NCI-H2107 (cell line): ENCODE measurements around the gene CNNM4.

Source experiments
- DNase-seq: peaks from one replicate; lab custom pipeline; 2025; lab: John Stamatoyannopoulos, UW

CNNM4 gene

DNA sequence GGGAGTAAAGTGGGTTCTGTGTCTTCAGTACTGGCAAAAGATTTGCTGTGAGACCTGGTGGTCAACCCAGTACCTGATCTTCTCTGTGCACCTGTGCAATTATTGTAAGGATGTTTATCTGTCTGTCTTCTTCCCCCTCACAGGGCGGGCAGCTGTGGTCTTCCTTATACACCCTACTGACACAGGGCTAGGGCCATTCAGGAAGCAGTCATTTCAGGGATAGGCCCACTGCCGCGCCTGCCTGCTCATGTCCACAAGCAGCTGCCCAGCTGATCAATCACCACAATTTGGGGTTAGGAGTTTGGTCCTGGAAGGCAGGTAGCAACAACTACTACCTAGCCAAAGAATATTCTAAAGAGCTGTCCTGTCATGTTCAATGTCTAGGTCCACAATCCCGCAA lies 1.2 kb upstream of the CNNM4 start:
- DNase-seq, result no peak

DNA sequence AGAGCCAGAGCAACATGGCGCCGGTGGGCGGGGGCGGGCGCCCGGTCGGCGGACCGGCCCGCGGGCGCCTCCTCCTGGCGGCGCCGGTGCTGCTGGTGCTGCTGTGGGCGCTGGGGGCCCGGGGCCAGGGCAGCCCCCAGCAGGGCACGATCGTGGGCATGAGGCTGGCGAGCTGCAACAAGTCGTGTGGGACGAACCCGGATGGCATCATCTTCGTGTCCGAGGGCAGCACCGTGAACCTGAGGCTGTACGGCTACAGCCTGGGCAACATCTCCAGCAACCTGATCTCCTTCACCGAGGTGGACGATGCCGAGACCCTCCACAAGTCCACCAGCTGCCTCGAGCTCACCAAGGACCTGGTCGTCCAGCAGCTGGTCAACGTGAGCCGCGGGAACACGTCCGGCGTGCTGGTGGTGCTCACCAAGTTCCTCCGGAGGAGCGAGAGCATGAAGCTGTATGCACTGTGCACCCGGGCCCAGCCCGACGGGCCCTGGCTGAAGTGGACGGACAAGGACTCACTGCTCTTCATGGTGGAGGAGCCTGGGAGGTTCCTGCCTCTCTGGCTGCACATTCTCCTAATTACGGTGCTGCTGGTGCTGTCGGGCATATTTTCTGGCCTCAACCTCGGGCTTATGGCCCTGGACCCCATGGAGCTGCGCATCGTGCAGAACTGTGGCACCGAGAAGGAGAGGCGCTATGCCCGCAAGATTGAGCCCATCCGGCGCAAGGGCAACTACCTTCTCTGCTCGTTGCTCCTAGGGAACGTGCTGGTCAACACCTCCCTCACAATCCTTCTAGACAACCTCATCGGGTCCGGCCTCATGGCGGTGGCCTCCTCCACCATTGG lies 507 bp downstream of the CNNM4 start:
- no peak for DNase-seq

DNA sequence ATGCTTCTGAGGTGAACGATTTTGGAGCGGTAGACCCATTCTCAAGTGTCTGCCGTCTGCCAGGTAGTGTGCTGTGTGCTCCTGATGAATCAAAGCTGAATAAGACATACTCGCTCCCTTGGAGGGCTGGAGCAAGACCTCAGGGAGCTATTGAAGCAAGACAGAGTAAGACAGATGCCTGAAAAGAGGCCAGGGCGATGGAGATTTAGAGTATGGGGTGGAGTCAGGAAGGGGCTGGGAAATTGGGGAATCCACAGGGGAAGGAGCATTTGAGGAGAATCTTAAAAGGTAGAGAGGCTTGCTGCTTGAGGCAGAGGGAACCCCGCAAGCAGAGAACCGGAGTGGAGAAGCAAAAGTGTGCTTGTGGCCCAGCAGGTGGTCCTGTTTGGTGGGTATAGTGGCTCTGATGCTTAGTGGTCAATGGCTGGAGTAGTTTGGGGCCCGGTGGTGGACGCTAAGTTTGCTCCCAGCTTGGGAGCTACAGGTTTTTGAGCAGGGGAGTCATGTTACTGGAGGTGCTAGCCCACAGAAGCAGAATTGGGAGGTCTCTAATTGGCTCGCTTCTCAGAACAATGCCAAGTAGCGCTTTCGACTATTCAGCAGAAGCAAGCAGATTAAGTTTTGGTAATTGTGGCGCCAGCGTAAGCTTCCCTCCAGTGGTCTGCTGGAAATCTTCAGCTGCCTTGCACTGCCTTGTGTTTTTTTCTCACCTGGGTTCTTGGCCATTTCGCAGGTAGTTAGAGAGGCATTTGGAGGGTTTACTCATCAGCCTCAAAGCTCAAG lies 2.0 kb downstream of the CNNM4 start:
- DNase-seq, result no peak

DNA sequence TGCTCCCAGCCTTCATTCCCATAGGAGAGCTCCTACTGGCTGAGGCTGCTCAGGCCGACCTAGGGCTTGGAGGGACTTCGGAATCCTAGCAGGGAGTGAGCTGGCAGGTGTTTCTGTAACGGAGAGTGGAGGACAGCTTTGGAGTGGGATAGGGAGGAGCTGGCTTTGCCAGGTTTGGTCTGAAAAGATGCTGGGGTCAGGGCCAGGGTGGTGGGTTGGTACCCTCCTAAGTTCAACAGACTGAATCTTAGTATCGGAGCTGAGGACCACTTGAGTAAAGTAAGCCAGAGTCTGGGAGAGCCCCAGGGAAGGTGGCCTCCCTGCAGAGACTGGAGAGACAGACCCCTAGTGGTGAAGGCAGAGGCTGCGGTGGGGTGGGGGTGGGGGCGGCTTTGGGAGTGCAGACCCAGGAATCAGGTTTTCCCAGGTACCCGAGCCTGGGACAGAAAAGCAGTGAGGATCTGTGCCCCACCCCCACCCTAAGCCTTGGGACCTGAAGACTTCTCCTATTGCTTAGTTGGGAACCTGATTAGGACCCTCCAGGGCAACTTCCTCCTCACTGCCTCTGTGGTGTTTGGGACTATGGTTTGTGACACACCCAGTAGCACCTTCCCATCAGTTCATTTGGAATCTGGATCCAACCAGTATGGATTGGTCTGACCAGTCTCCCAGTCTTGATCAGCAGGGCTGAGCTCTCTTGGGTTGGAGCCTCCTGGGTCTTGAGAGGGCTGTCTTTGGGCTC lies 3.0 kb downstream of the CNNM4 start:
- DNase-seq, result no peak

DNA sequence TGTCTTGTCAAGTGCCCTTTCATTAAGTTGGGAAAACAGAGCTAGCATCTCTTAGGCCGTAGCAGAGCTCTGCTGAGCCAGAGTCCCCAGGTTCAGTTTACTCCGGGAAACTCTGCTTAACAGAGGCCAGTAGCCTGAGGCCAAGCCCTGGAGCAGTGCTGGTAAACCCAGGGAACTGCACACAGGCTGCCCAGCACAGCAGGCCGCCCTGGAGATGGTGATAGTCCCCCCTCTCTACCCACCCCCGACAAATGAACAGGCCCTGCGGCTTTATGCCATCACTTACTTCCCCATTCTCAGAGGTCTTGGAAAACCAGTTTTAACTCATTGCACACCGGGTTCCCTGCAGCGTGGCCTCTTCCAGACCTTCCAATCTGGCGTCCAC lies 3.5 kb downstream of the CNNM4 start:
- no peak for DNase-seq

DNA sequence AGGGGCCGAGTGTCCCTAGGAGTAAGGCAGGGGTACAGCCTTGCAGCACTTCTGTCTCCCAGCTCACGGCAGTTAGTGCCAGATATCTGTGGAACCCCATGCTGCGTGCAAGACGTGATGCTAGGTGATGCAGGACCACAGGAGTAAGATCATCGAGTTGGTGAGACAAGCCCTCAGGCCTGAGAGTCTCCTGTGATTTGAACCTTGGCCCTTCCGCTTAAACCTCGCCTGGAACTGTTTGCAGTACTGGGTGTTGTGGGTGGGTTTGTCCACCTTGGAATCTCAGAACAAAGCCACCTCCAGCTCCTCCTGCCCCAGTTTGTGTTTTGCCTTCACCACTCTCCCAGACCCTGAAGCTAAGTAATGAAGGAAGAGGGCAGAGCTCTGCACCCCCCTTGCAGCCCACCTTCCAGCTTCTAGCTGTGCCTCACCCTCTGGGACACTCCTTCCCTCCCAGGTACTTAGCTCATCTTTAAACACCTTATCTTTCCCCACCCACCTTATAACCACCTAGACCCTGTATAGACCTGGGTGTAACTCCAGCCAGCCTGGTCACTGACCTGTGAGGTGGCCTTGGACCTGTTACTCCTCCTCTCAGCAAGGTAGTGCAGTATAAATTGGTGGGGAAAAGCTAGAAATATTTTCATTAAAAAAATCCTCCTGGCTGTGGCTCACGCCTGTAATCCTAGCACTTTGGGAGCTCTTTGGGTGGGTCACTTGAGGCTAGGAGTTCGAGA lies 6.6 kb downstream of the CNNM4 start:
- DNase-seq, result no peak

DNA sequence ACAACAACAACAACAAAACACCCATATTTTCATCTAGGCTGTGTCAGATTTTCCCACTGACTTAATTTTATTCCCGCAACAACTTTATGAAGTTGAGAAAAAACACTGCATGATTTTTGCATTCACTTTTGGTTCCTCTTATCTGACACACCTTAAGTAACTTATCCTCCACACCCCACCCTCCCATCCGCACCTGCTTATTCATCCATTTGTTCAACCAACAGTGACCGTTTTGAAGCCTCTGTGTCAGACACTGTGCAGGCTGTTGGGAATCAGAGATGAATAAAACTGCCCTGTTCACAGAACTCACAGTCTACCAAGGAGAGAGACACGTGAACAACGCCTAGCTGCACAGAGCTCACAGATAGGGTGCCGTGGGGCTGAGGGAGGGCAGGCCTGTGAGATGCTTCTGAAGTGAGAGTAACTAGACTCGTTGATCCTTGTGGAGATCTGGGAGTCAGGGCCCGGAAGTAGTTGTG lies 7.4 kb downstream of the CNNM4 start:
- DNase-seq, result no peak

DNA sequence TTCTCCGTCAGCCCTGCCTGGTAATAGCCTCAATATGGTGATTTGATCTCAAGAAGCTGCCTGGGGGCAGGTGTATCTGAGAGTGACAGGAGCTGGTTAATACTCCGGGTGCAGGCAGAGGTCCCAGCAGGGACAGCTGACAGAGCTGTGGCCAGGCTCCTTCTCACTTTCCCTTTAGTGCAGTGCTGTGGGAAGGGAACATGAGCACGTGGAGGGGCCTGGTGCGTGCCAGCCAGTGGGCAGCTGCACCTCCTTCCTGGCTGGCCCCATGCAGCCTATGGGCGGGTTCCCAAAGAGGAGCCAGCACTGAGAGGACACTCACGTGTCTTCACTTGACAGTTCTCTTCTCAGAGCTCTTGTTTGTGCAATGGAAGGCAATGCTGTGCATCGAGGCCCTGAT lies 9.1 kb downstream of the CNNM4 start:
- DNase-seq, result no peak

DNA sequence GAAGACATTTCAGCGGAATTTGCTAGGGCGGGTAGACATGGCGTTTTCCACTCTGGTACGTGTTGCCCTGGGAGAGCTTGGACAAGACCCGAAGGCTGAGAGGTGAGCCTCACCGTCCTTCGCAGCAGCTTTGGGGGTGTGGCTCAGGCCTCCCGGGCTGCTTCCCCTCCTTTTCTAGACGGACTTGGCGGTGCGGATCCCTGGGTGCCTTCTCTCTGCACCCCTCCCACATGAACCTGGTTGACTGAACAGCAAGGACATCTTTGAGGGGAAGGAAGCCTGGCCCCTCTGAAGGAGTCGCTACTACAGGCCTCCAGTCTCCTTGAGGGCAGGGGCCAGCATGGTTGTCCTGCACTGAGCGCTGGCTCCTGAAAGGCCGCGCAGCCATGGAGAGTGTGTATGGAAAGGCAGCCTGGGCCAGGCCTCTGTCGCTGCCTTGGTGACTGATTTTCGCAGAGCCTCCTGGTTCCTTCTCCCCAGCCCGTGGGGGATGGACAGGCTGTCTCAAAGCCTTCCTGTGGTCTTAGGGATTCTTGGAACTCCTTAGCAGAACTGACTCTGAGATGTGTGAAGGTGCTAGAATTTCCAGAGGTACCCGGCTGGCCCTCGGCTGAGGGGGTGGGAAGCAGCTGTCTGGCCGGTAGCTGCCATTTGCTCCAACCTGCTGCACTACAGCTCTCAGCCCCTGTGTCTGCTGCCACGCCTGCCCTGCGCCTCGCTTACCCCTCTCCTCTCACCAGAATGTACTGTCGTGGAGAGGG lies 9.9 kb downstream of the CNNM4 start:
- DNase-seq, result no peak

DNA sequence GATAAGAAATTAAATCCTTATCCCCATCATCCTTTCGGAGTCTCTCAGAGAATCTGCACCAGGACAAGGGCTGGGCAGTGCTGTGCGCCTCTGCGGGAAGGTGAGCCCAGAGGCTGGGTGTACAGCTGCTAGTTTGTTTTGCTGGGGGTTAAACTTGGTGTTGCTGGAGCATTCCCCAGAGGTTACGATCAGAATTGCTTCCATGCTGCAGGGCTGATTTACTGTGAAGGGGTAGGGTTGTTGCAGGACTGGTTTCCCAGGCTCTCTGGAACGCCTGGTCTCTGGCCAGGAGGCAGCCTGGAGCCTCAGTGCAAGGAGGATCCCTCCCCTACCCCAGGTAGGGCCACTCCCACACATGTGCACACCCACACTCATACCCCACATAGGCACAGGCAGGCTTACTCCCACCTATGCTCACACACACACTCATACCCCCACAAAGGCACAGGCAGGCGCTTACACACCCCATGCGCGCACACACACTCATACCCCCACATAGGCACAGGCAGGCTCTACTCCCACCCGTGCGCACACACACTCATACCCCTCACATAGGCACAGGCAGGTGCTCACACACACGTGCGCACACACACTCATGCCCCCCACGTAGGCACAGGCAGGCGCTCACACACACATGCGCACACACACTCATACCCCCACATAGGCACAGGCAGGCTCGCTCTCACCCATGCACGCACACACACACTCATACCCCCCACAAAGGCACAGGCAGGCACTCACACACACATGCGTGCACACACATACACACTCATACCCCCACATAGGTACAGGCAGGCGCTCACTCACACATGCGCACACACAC lies 11.3 kb downstream of the CNNM4 start:
- DNase-seq, result peak; percentile 27

DNA sequence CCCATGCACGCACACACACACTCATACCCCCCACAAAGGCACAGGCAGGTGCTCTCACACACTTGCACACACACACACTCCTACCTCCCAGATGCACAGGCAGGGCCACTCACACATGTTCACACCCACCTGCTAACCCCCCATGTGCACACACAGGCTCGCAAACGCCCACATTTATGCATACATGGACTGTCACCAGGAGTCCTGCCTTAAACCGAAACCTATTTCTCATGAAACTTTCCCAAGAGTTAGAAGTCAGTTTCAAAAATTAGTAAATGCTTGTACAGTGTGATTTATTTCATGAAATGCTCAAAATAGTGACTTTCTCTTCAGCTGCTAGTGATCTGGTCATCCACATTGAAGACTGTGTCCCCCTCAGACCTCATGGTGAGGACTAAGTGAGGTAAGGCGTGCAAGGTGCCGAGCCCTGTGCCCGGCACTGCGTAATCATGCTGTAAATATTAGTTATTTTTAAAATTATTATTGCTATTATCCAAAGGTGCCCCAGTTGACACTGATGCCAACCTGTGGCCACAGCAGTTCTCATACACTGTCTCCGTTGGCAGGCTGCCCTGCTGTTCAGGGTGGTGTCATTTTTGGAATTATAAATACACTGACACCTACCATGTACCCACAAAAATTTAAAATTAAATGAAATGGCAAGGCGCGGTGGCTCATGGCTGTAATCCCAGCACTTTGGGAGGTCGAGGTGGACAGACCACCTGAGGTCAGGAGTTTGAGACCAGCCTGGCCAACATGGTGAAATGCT lies 12.4 kb downstream of the CNNM4 start:
- DNase-seq, result no peak

DNA sequence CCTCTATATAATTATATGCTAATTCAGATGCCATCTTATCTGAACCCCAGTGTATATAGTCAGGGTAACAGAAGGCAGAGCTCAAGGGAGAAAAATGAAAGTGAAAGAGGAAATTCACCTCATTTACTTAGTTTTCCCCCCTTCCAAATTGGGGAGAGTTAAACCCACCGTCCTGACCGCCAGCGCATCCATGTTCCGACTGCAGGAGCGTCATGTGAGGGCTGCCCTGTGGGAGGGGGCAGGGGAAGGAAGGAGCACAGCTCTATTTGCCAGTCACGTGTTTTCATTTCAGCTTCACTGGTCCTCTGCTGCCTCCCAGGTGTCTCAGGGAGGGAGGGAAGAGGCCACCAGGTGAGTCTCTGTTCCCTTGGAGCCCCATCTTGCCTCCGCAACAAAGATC lies 13.2 kb downstream of the CNNM4 start:
- peak; percentile 44 for DNase-seq

DNA sequence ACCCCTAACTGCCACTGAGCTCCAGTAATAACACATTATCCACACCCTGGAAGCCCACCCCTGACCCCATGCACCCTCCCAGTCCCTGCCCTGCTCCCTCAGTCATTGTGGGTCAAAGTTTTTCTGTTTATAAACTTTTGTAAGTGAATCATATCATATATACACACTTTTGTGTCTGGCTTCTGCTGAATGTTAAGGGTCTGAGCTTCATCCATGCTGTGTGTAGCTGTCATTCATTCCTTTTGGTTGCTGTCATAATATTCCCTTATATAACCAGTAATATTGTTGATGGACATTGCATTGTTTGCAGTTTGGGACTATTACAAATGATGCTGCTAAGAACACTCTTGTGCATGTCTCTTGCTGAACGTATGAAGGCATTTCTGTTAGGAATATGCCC lies 14.5 kb downstream of the CNNM4 start:
- DNase-seq, result no peak

DNA sequence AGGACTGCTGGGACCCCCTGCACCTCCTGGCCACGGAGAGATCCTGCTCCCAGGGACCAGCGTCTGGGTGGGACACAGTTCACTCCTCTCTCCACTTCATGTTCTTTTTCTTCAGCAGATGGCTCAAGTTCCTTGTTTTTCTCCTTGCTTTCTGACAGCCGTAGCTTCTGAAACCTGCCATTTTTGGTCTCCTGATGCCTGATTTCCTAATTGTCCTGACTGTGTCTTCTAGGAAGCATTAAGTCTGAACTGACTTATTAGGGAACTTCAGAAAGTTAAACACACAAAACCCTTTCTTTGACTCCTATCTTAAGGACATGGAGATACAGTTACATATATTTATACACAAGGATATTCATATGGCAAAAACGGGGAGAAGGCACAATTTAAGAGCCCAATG lies 22.7 kb downstream of the CNNM4 start:
- DNase-seq, result no peak

DNA sequence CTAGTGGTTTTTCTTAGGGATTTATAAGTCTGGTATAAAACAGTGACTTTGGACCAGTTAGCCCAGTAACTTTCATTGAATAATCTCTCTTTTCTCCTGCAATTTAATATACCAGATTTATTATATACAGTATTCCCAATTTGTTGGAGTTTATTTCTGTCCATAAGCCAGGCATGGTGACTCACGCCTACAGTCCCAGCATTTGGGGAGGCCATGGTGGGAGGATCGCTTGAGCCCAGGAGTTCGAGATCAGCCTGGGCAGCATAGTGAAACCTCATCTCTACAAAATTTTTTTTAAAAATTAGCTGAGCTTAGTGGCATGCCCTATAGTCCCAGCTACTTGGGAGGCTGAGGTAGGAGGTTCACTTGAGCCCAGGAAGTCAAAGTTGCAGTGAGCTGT lies 26.7 kb downstream of the CNNM4 start:
- DNase-seq, result no peak

DNA sequence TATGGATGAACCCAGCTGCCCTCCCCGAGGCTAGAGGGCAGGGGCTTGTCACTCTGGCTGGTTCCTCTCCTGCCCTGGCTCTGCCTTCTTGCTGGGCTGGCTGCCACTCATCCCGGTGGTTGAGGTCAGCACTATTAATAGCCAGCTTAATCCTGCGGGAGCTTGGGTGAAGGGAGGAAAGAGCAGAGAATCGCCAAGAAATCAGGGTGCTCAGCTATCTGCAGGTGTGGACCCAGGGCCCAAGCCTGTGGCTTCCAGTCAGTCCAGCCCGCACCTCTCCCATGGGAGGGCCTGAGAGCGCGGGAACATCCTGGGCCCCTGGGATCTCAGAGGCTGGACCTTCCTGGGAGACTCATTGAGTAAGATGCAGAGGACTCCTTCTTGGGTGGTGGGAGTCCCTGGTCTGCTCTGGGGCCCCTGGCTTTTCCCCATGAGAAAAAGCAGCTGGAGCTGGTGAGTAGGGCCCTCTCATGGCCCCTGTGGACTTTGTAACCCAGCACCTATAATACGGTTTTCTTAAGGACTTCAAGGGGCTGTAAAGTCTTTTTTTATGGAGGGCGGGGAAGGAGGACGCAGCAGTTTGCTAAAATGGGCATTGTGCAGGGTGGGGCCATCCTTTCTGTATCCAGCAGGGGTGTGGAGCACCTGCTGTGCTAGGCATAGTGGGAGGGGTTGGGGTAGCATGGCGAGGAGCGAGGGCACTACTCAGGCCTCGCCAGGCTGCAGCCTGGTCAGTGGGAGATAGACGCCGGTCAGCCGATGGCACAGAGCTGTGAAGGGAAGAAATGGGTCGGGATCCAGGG lies 27.9 kb downstream of the CNNM4 start:
- no peak for DNase-seq

DNA sequence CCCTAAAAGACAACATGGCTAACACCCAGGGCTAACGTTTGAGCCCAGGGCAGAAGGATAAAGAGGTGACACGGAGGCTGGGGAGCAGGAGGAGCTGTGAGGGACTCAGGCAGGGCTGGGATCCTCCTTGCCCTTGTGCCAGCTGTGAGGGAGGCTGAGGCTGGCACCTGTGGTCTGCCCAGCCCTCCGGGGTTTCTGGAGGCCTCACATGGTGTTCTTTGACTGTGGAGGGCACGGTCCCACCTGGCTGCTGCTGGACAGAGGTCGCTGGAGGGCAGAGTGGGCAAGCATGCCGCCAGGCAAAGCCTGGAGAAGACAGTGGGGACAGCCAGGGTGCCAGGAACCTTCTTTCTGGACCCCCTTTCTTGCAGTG lies 28.5 kb downstream of the CNNM4 start:
- no peak for DNase-seq
